ENCODE data around the gene KLF13.

Gene KLF13

DNA sequence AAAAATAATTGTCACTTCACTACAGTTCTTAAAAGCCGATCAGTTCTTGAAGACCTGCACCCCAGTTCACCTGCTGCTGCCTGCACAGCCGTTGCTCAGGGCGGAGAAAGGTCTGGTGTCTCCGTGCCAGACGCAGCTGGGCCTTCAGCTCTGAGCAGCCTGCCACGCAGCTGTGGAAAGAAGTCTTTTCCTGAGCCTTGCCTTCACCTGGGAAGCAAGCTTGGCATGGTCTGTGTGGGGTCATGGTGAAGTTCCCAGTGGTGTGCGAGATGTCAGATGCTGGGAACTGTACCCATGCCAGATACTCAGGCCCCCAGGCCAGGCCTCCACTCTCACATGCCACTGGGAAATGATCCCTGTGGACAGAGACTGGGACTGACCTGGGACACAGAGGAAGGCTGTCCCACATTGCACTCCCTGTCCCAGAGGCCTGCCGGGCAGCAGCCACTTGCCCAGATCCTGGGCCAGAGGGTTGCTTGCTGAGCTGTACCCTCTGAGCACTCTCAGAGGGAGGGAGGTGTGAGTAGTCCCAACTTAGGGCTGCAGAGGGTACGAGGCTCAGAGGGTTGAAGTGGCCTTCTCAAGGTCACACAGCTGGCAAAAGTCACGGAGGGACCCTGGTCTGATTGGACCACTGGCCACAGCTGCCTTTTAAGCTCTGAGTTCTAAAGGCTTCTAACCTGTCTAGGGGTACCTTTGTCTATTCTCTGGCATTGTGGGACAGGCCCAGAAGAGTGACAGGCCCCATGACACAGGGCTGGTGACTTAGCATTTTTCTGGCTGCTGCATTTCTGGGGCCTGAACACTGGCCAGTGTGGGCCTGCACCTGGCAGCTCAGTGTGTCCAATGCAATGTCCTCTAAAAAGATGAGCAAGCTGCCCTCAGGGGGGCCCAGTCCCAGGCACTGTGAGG, 55.4 kb downstream of the KLF13 start:
- DNase-seq (ENCODE audit: low read depth in 2 of 2) = no peak

GRCh38 chr15:31382713-31383045, 56.0 kb downstream of the KLF13 start:
- no peak for DNase-seq (ENCODE audit: low read depth in 2 of 2)

GRCh38 chr15:31383139-31383538, 56.5 kb downstream of the KLF13 start:
- no peak for DNase-seq (ENCODE audit: low read depth in 2 of 2)

- DNase-seq (ENCODE audit: low read depth in 2 of 2) = no peak
Measured at GRCh38 chr15:31384568-31384967, 57.9 kb downstream of the KLF13 start.

DNA sequence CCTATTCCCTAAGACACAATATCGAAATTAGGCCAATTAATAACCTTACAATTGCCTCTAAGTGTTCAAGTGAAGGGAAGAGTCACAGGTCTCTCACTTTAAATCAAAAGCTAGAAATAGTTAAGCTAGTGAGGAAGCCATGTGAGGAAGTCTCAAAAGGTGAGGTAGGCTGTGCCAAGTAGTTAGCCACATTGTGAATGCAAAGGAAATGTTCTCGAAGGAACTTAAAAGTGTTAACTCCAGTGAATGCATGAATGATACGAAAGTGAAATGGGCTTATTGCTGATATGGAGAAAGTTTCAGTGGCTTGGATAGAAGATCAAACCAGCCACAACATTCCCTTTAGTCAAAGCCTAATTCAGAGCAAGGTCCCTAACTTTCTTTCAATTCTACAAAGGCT, 59.1 kb downstream of the KLF13 start:
- DNase-seq (ENCODE audit: low read depth in 2 of 2) = no peak

DNA sequence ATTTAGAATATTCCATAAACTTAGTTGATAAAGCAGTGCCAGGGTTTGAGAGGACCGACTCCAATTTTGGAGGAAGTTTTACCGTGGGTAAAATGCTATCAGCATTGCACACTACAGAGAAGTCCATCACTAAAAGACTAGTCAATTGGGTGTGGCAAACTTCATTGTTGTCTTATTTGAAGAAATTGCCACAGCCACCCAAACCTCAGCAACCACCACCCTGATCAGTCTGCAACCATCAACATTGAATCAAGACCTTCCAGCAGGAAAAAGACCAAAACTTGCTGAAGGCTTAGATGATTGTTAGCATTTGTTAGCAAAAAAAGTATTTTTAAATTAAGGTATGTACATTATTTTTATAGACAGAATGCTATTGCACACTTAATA, 60.5 kb downstream of the KLF13 start:
- no peak for DNase-seq (ENCODE audit: low read depth in 2 of 2)

DNA sequence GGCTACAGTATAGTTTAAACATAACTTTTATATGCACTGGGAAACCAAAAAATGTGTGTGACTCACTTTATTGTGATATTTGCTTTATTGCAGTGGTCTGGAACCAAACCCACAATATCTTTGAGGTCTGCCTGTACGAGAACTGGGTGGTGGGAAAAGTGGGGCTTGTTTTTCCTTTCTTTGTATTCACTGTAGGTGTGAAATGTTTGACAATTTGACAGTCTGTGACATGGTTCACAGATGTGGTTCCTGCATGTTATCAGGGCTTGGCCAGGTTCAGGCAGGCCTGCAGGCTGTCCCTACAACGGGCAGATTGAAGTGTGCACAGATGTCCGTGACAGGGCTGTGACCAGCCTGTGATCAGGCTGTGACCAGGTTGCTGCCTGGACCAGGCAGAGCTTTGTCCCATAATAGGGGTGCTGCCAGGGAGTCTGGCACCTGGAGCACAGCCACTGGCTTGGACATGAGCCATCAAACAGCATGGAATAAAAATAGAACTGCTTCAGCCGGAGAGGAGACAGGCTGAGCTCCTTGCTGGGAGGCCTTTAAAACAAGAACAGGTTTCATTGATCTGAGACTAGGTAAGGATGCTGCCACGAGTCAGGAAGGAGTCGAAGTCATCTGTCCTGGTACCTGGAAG, 61.0 kb downstream of the KLF13 start:
- no peak for DNase-seq (ENCODE audit: low read depth in 2 of 2)

- no peak for DNase-seq (ENCODE audit: low read depth in 2 of 2)
Measured at GRCh38 chr15:31389576-31389975, 62.9 kb downstream of the KLF13 start.

- no peak for DNase-seq (ENCODE audit: low read depth in 2 of 2)
Measured at GRCh38 chr15:31390029-31390428, 63.4 kb downstream of the KLF13 start.

DNA sequence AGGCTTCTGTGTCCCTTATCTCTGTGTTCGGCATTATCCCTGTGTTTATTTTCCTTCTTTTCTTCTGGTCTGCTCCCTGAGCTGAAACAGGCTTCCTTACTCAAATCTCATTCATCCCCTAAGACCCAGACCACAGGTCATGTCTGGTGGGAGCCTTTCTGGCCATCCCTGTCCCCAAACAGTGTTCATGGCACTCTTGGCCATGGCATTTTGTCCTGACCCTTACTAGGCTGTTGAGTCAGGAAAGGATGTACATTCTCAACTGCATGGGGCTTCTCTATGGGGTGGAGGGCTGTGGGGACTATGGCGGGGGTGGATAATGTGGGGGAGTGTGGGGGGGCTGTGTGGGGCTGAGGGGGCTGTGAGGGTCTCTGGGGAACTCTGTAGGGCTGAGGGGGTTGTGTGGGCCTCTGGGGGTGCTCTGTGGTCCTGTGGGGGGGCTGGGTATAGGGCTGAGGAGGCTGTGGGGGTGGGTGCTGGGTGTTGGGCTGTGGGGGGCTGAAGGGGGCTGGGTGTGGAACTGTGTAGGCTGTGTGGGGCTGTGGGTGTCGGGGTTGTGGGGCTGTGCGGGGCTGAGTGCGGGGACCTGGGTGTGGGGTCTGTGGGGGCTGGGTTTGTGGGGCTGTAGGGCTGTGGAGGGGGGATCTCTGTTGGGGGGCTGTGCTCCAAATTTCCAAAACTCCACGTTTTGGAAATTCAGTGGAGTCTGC, 64.3 kb downstream of the KLF13 start:
- DNase-seq (ENCODE audit: low read depth in 2 of 2) = no peak

GRCh38 chr15:31391687-31392671, 65.3 kb downstream of the KLF13 start:
- DNase-seq (ENCODE audit: low read depth in 2 of 2) = peak; percentile 60 to 65

DNA sequence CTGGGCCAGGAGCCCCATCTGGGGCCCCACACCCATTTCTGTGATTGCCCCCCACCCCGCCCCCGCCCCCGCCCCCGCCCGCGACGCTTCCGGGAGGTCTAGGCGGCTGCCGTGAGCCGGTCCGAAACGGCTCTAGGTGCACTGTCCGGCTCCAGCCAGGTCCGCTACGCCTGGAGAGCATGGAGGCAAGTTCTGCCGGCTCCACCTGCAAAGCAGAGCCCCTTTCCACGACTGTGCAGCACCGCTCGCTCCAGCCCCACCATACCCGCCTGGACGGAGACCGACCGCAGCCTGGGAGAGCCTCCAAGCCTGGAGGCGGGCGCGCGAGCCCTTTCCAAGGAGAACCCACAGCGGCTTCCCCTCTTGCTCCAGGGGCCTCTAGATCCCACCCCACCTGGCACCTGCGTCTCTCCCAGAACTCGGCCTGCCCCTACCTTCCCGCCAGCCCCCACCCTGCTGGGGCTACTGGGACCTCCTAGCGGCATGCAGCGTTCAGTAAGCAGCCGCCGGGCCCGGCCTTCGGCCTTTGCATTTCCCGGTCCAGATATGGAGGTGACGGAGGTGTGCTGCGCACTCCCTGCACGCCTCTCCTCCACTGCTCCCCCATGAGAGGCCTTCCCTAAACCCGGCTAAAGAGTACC, 66.2 kb downstream of the KLF13 start:
- no peak for DNase-seq (ENCODE audit: low read depth in 2 of 2)

GRCh38 chr15:31393444-31394091, 66.9 kb downstream of the KLF13 start:
- DNase-seq (ENCODE audit: low read depth in 2 of 2) = no peak

GRCh38 chr15:31396881-31397560, 70.4 kb downstream of the KLF13 start:
- no peak for DNase-seq (ENCODE audit: low read depth in 2 of 2)

GRCh38 chr15:31397851-31398661, 71.4 kb downstream of the KLF13 start:
- no peak for DNase-seq (ENCODE audit: low read depth in 2 of 2)

GRCh38 chr15:31398677-31399301, 72.2 kb downstream of the KLF13 start:
- no peak for DNase-seq (ENCODE audit: low read depth in 2 of 2)

GRCh38 chr15:31399544-31400171, 73.0 kb downstream of the KLF13 start:
- DNase-seq (ENCODE audit: low read depth in 2 of 2) = no peak

All from activated CD8-positive, alpha-beta memory T cell treated with anti-CD3 and anti-CD28 coated beads for 4 hours (primary cell).